GM19240 (cell line): ENCODE data around the gene PTCHD1.

Source experiments
- DNase-seq: peaks from one replicate; pipeline ENCODE4 v3.0.0; 2011; ENCODE audit warnings: low spot score; ENCODE audit not compliant: insufficient read length

Gene PTCHD1

DNA sequence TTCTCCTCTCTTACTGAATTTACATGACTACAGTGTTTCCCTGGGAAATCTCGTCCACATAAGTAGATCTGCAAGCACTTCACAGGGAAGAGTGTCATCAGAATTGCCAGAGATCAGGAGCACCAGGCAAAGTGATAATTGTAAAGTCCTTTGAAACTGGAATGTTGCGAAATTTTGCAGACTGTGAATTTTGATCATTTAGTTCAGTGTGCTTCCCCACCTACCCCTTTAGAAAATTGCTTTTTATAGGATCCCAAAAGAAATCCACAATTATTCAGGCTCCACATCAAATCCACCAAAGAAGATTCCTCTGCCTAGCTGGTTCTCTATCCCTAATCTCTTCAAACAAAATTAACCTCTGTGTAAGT lies 10.2 kb downstream of the PTCHD1 start:
- no peak for DNase-seq

GRCh38 chrX:23356189-23356588 lies 21.5 kb downstream of the PTCHD1 start:
- no peak for DNase-seq

- DNase-seq = no peak
Observed at GRCh38 chrX:23364416-23364815, 29.8 kb downstream of the PTCHD1 start.

- DNase-seq = no peak
Observed at GRCh38 chrX:23365541-23365940, 30.9 kb downstream of the PTCHD1 start.

DNA sequence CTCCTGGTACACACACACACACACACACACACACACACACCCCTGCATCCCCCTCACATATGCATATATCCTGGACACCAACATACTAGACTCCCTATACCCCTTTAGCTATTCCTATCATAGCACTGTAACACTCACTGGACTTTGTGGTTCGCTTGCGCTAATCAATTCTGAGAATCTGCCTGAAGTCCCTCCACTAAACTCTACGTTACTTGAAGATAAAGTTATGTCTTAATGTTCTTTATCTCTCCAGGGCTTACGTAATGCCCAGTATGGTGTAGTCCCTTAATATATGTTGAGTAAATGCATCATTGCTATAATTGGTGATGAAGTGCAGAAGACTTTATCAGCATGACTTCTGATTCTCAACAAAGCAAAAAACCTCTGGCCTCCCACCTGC lies 32.3 kb downstream of the PTCHD1 start:
- no peak for DNase-seq

- no peak for DNase-seq
Observed at GRCh38 chrX:23369027-23369426, 34.4 kb downstream of the PTCHD1 start.

- DNase-seq = no peak
Observed at GRCh38 chrX:23372220-23372902, 37.7 kb downstream of the PTCHD1 start.

- no peak for DNase-seq
Observed at GRCh38 chrX:23373129-23373804, 38.6 kb downstream of the PTCHD1 start.

GRCh38 chrX:23374291-23374690 lies 39.6 kb downstream of the PTCHD1 start:
- DNase-seq = no peak

GRCh38 chrX:23376581-23376980 lies 41.9 kb downstream of the PTCHD1 start:
- no peak for DNase-seq

DNA sequence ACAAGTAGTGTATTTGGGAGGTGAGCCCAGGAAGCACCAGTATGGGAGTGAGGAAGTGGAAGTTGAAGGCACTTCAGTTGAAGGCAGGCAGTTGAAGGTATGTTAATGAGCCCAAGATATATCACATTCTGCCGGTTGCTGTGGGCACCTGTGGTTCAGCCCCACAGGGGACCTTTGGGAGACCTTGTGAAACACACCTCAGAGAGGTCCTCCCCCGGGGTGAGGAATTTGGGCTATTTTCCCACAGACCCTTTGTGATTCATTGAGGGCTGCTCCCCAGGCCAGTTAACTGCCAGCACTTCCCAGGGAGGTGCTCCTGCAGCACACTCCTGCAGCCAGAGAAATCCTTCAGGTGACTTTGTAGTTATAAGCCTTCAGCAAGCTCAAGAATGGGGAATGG lies 45.9 kb downstream of the PTCHD1 start:
- DNase-seq = no peak

DNA sequence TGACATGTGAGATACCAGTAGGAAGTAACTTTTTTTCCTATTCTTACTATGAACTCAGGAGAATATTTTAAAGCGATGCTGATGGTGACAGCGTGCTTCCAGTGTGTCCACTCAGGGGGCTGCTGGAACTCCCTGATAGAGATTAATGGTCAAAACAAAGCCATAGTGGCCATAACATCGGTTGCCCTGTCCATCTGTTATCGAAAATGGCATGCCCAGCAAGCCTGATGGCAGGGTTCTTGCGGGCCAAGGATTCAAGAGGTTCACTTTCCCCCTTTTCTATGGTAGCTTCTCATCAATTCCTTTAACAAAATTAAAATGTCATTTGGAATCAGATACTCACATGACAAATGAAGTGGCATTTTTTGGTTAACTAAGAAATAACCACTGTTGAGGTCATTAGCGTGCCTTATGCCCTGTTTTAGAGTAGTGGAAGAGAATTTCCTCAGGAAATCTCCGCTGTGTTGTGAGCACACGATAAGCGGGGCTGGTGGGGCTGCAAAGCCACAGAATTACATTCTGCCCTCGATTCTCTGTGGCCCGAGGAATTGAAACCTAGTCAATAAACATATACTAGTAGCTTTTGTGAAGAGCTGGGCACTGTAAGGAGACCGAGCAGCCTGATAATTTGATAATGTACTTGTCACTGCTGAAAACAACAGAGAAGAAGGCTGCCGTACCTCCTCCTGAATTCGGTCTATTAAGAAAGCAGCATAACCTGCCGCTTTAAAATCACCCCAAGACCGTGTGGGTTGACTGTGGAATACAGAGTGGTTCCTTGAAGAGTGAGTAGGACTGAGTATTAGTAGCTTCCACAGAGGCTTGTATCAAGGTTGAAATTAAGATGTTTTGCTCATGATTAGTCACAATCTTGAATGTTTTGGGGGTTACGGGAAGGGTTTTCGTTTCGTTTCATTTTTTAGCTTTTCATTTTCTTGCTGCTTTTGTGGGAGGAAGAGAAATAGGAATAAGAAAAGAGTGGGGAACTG lies 46.7 kb downstream of the PTCHD1 start:
- DNase-seq = no peak

- no peak for DNase-seq
Observed at GRCh38 chrX:23382572-23382971, 47.9 kb downstream of the PTCHD1 start.

- no peak for DNase-seq
Observed at GRCh38 chrX:23383411-23383810, 48.8 kb downstream of the PTCHD1 start.

DNA sequence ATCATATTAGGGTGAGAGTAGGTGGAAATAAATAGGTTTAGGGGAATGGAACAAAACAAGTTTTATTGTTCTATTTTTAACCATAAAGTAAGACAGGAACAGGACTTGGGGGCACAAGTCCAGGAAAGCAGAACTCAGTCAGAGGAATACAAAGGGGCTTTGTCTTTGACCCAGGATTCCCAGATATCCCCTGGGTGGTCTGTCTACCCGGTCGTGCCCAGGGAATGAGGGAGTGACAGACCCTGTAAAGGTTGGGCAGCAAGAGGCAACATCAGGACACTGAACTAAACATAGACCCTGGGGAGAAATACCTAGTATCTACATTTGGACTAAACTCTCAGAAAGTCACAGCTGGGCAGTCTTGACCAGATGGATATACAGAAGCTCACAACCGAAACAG lies 50.6 kb downstream of the PTCHD1 start:
- DNase-seq = no peak

DNA sequence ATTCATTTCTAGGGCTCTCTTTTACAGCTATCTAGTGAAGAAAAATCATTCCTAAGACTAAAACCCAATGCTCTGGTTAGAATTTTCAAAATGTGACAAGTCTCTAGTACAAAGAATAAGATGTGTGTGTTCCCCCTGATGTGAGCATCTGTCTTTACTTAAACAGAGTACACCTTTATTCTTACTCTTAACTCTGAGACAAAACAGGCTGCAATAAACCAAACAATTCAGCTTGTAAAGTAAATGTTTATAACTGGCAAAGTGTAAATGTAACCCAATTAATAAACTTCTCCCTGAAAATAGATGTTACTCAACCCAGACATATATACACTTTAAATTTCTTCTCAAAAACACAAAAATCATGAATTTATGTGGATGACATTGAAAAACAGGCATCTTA lies 51.6 kb downstream of the PTCHD1 start:
- no peak for DNase-seq

- DNase-seq = no peak
Observed at GRCh38 chrX:23386726-23387125, 52.1 kb downstream of the PTCHD1 start.

DNA sequence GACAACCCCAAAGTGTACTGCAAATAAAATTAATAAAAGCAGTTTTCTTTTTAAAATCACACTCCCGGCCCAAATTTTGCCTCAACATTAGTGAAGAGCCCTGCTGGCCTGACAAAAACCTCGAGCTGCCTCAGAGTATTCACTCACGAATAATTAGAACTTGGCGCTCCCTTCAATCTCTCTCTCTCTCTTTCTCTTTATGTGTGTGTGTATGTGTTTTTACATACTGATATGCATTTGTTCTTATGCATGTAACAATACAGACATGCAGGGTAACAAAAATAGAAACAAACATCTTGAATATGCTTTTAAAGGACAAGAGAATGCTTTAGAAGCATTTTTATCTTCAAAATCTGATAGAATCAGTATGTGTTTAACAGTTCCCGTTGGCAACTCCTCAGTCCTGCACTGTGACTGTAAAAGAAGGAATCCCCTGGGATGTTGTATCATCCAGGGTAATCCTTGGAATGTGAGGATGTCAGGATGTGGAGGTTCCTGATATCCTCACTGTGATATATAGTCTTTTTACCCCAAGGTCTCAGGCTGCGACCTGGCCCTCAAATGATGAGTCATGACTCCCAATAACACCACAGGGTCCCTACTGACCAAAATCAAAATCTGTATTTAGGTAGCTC lies 53.0 kb downstream of the PTCHD1 start:
- DNase-seq = no peak

DNA sequence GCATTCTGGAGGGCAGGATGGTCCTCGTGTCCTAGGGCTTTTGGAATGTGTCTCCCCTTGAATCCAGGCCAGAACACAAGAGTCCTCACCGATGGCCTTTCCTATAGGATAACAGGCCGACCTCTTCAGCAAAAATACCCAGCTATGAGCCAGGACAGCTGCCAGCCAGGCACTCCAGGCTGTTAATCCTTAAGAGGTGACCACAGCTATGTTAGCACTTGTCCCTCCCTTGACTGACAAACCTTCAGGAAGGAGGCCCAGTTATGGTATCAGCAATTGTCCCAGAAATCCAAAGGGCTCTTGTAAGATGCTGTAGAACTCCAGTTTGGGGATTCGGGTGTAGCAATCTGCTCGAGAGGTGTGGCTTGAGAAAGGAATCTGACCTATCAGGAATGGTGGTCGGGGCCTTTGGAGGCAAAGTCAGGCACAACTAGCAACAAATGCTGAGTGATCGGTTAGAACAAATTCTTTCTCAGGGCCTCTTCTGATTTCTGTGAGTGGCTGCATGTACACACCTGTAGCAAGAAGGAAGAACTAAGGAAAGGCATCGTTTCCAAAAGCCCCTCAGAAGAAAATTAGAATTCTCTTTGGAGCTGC lies 54.6 kb downstream of the PTCHD1 start:
- DNase-seq = no peak

- no peak for DNase-seq
Observed at GRCh38 chrX:23390979-23391378, 56.3 kb downstream of the PTCHD1 start.

GRCh38 chrX:23392195-23392594 lies 57.5 kb downstream of the PTCHD1 start:
- DNase-seq = no peak
